H9 (cell line): ENCODE data around the gene ADRM1. TPM values are rescaled to one million over a fixed set of nuclear protein-coding genes. Genes with fewer than 3 reads are reported as not detected.

Experiments used
- DNase-seq: peaks from one replicate; pipeline ENCODE4 v3.0.0-alpha.2; 2017
- H2AFZ ChIP-seq: one replicate; pipeline ENCODE4 v1.6.1; 2013; ENCODE audit warnings: mild to moderate bottlenecking, low read length, control low read depth, moderate library complexity
- H2AK5ac ChIP-seq: 2 replicates; pipeline ENCODE4 v1.6.1; 2013; ENCODE audit warnings: low read length, control low read depth, mixed read lengths; ENCODE audit not compliant: insufficient read length
- H2BK120ac ChIP-seq: one replicate; pipeline ENCODE4 v1.6.1; 2013; ENCODE audit warnings: low read depth, mild to moderate bottlenecking, low read length, control low read depth, inconsistent platforms; ENCODE audit not compliant: poor library complexity, severe bottlenecking
- H2BK12ac ChIP-seq: 2 replicates; pipeline ENCODE4 v1.6.1; 2013; ENCODE audit warnings: low read length, control low read depth, mixed read lengths, low read depth; ENCODE audit not compliant: insufficient read length
- H2BK15ac ChIP-seq: 2 replicates; pipeline ENCODE4 v1.6.1; 2013; ENCODE audit warnings: low read depth, low read length, control low read depth
- H2BK20ac ChIP-seq: one replicate; pipeline ENCODE4 v1.6.1; 2013; ENCODE audit warnings: low read depth, mild to moderate bottlenecking, low read length, control low read depth, inconsistent platforms; ENCODE audit not compliant: poor library complexity, severe bottlenecking
- H2BK5ac ChIP-seq: 2 replicates; pipeline ENCODE4 v1.6.1; 2013; ENCODE audit warnings: low read length, control low read depth, mixed read lengths; ENCODE audit not compliant: insufficient read length
- H3K14ac ChIP-seq: 2 replicates; pipeline ENCODE4 v1.6.1; 2013; ENCODE audit warnings: low read length, control low read depth; ENCODE audit not compliant: insufficient read depth
- H3K18ac ChIP-seq: 2 replicates; pipeline ENCODE4 v1.6.1; 2013; ENCODE audit warnings: low read depth, mild to moderate bottlenecking, mixed read lengths, low read length, control low read depth; ENCODE audit not compliant: insufficient read length
- H3K23ac ChIP-seq: 2 replicates; pipeline ENCODE4 v1.6.1; 2013; ENCODE audit warnings: low read length, control low read depth, mixed read lengths, low read depth; ENCODE audit not compliant: insufficient read length
- H3K23me2 ChIP-seq: 2 replicates; pipeline ENCODE4 v1.6.1; 2013; ENCODE audit warnings: low read depth, mild to moderate bottlenecking, mixed read lengths, low read length, control low read depth; ENCODE audit not compliant: insufficient read length, poor library complexity, severe bottlenecking
- H3K27ac ChIP-seq: 2 replicates; pipeline ENCODE4 v1.5.1; 2013; ENCODE audit warnings: low read length, control low read depth, mixed read lengths, low read depth; ENCODE audit not compliant: insufficient read length
- H3K27me3 ChIP-seq: 2 replicates; pipeline ENCODE4 v1.6.1; 2013; ENCODE audit warnings: low read length, control low read depth, inconsistent platforms; ENCODE audit not compliant: insufficient read depth
- H3K4ac ChIP-seq: 2 replicates; pipeline ENCODE4 v1.6.1; 2013; ENCODE audit warnings: low read depth, mild to moderate bottlenecking, control low read depth, inconsistent platforms, low read length, moderate library complexity
- H3K4me1 ChIP-seq: 2 replicates; pipeline ENCODE4 v1.6.1; 2013; ENCODE audit warnings: low read length, control low read depth, inconsistent platforms; ENCODE audit not compliant: insufficient read depth
- H3K4me2 ChIP-seq: 2 replicates; pipeline ENCODE4 v1.6.1; 2013; ENCODE audit warnings: low read length, control low read depth, mixed read lengths; ENCODE audit not compliant: insufficient read length, insufficient read depth
- H3K56ac ChIP-seq: 2 replicates; pipeline ENCODE4 v1.6.1; 2013; ENCODE audit warnings: low read depth, mild to moderate bottlenecking, mixed read lengths, low read length, control low read depth; ENCODE audit not compliant: insufficient read length
- H3K79me1 ChIP-seq: 2 replicates; pipeline ENCODE4 v1.6.1; 2013; ENCODE audit warnings: low read depth, mild to moderate bottlenecking, moderate library complexity, low read length, control low read depth, inconsistent platforms; ENCODE audit not compliant: insufficient read depth, poor library complexity, severe bottlenecking
- H3K79me2 ChIP-seq: 2 replicates; pipeline ENCODE4 v1.6.1; 2013; ENCODE audit warnings: low read length, control low read depth, inconsistent platforms; ENCODE audit not compliant: insufficient read depth
- H3K9ac ChIP-seq: 2 replicates; pipeline ENCODE4 v1.6.1; 2013; ENCODE audit warnings: low read length, control low read depth, mixed read lengths; ENCODE audit not compliant: insufficient read length; ENCODE audit errors: extremely low read depth
- H3K9me3 ChIP-seq: one replicate; pipeline ENCODE4 v1.6.1; 2013; ENCODE audit warnings: low read depth, low read length, inconsistent platforms; ENCODE audit not compliant: control insufficient read depth
- H3T11ph ChIP-seq: one replicate; pipeline ENCODE4 v1.6.1; 2013; ENCODE audit warnings: mild to moderate bottlenecking, low read length, control low read depth, inconsistent platforms
- H4K20me1 ChIP-seq: one replicate; pipeline ENCODE4 v1.6.1; 2013; ENCODE audit not compliant: control insufficient read depth, insufficient read length, insufficient read depth
- H4K5ac ChIP-seq: 2 replicates; pipeline ENCODE4 v1.6.1; 2013; ENCODE audit warnings: low read depth, mild to moderate bottlenecking, mixed read lengths, low read length, control low read depth; ENCODE audit not compliant: insufficient read length
- H4K8ac ChIP-seq: replicated peaks from 2 replicates; pipeline ENCODE4 v1.6.1; 2013; ENCODE audit warnings: low read length, control low read depth, mixed read lengths, low read depth; ENCODE audit not compliant: insufficient read length
- H4K91ac ChIP-seq: 2 replicates; pipeline ENCODE4 v1.6.1; 2013; ENCODE audit warnings: low read depth, mild to moderate bottlenecking, moderate library complexity, mixed read lengths, low read length, control low read depth; ENCODE audit not compliant: insufficient read length
- H3K27ac Mint-ChIP-seq, 3 experiments: 2 replicates in 2 of 3; 3 replicates in 1 of 3; pipeline ENCODE4 v1.8.0; 2020 to 2021; ENCODE audit warnings: mixed read lengths in 3 of 3, mild to moderate bottlenecking in 1 of 3, moderate library complexity in 1 of 3
- H3K27me3 Mint-ChIP-seq: 2 replicates; pipeline ENCODE4 v1.8.0; 2021; ENCODE audit warnings: low read depth, mild to moderate bottlenecking, moderate library complexity, mixed read lengths
- H3K36me3 Mint-ChIP-seq, 3 experiments: 2 replicates in 2 of 3; 3 replicates in 1 of 3; pipeline ENCODE4 v1.8.0; 2020 to 2021; ENCODE audit warnings: low read depth in 3 of 3, mixed read lengths in 3 of 3; ENCODE audit not compliant: insufficient read depth in 1 of 3
- H3K4me1 Mint-ChIP-seq, 2 experiments: 2 replicates each; pipeline ENCODE4 v1.8.0; 2020; ENCODE audit warnings: mixed read lengths in 2 of 2
- H3K4me3 Mint-ChIP-seq, 2 experiments: 2 replicates in 1 of 2; 3 replicates in 1 of 2; pipeline ENCODE4 v1.8.0; 2020 to 2021; ENCODE audit warnings: mild to moderate bottlenecking in 2 of 2, mixed read lengths in 2 of 2, moderate library complexity in 1 of 2
- H3K9me3 Mint-ChIP-seq, 2 experiments: 2 replicates in 1 of 2; 3 replicates in 1 of 2; pipeline ENCODE4 v1.8.0; 2020; ENCODE audit warnings: mild to moderate bottlenecking in 2 of 2, mixed read lengths in 2 of 2, moderate library complexity in 1 of 2
- WGBS: extraction: QIAGEN DNeasy Blood & Tissue Kit; methylation state at CpG from one replicate; pipeline ENCODE4 v1.1.7; 2013; ENCODE audit warnings: missing lambda C conversion rate, low lambda C conversion rate, mixed read lengths; ENCODE audit not compliant: insufficient read length; ENCODE audit errors: extremely low coverage; 5-methylcytosine and 5-hydroxymethylcytosine counted together
- total RNA-seq: library from RNA; stranded (reverse); gene quantifications from 2 replicates; pipeline ENCODE4 v1.2.1, GENCODE V29; 2021
- TF ChIP-seq, protein P1 (sequence below): fragments of 200-600 bp; sonication (generic); conservative IDR thresholded peaks from 3 replicates; pipeline ENCODE4 v1.8.0; 2021; ENCODE audit warnings: antibody characterized with exemption, mild to moderate bottlenecking

The ADRM1 gene
- total RNA-seq, 1 experiment from 2014 or later = 153 TPM

DNA sequence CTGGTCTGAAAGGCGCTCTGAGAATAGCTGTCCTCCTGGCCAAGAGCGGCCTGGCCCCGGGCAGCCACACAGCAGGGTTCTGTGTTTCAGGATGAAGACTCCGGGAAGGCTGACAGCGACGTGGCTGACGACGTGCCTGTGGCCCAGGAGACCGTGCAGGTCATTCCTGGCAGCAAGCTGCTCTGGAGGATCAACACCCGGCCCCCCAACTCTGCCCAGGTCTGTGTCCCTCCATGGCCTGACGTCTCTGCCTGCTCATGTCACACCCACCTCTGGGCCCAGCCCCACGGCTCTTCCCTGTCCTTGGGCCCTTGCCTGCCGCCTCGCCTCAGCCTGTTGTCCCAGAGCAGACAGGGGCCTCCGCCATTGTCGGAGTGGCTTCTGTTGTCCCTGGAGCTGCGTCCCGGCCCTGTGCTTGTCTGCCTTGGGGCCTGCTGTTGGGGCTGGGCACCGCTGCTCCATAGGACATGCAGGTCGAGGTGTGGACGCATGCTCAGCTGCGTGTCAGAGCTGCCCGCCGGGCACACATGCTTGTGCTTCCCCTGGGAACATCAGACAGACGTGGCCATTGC is 16.2 kb upstream of the ADRM1 start:
- no peak overlapping the region for H2AK5ac ChIP-seq
- H3K27me3 Mint-ChIP-seq = no peaks in the 10 kb centered on the region
- H3K4me1 Mint-ChIP-seq = no peaks in the 10 kb centered on the region
- no peak overlapping the region for H2BK20ac ChIP-seq
- H3K27ac ChIP-seq = no peak overlapping the region
- no peak for DNase-seq
- no peak overlapping the region for H2BK12ac ChIP-seq
- H3K9me3 Mint-ChIP-seq = no peaks in the 10 kb centered on the region; a peak in 1 of 5 replicates
- H3T11ph ChIP-seq = no peak overlapping the region
- H3K4ac ChIP-seq = no peak overlapping the region
- H3K79me1 ChIP-seq = no peaks in the 10 kb centered on the region
- no peak overlapping the region for H2AFZ ChIP-seq
- no peaks in the 10 kb centered on the region for H3K9me3 ChIP-seq
- no peaks in the 10 kb centered on the region for H3K23me2 ChIP-seq
- WGBS = no CpG with 5 or more reads among the region's 25 CpGs
- no peak overlapping the region for H3K18ac ChIP-seq
- no peak overlapping the region for H3K9ac ChIP-seq
- H4K8ac ChIP-seq = no peak overlapping the region
- H3K14ac ChIP-seq = no peak overlapping the region
- TF ChIP-seq, protein P1, sequence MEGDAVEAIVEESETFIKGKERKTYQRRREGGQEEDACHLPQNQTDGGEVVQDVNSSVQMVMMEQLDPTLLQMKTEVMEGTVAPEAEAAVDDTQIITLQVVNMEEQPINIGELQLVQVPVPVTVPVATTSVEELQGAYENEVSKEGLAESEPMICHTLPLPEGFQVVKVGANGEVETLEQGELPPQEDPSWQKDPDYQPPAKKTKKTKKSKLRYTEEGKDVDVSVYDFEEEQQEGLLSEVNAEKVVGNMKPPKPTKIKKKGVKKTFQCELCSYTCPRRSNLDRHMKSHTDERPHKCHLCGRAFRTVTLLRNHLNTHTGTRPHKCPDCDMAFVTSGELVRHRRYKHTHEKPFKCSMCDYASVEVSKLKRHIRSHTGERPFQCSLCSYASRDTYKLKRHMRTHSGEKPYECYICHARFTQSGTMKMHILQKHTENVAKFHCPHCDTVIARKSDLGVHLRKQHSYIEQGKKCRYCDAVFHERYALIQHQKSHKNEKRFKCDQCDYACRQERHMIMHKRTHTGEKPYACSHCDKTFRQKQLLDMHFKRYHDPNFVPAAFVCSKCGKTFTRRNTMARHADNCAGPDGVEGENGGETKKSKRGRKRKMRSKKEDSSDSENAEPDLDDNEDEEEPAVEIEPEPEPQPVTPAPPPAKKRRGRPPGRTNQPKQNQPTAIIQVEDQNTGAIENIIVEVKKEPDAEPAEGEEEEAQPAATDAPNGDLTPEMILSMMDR = no peak
- no peak overlapping the region for H3K4me3 Mint-ChIP-seq
- H3K79me2 ChIP-seq = no peaks in the 10 kb centered on the region
- H4K91ac ChIP-seq = no peak overlapping the region
- peaks cover 3% of the 10 kb centered on the region for H4K20me1 ChIP-seq
- no peaks in the 10 kb centered on the region for H3K4me1 ChIP-seq
- no peak overlapping the region for H2BK120ac ChIP-seq
- no peak overlapping the region for H3K23ac ChIP-seq
- H2BK15ac ChIP-seq = no peak overlapping the region
- no peak overlapping the region for H3K4me2 ChIP-seq
- H3K27ac Mint-ChIP-seq = peak overlapping the region in 1 of 3 experiments; percentile 62; a peak in 1 of 7 replicates
- H3K56ac ChIP-seq = no peak overlapping the region
- H3K36me3 Mint-ChIP-seq = peaks cover 11 to 50% (median 37%) of the 10 kb centered on the region in 3 experiments; a peak in 6 of 7 replicates
- no peak overlapping the region for H2BK5ac ChIP-seq
- no peaks in the 10 kb centered on the region for H3K27me3 ChIP-seq
- no peak overlapping the region for H4K5ac ChIP-seq
